ENCODE results near the gene SRGN. TPM values are rescaled to one million over a fixed set of nuclear protein-coding genes. Genes with fewer than 3 reads are reported as not detected.
"Not testable (repeated sequence)": the region's sequence is repeated elsewhere in the genome, so short reads cannot be mapped to it uniquely, and the experiment has no call there.

Gene SRGN, protein sequence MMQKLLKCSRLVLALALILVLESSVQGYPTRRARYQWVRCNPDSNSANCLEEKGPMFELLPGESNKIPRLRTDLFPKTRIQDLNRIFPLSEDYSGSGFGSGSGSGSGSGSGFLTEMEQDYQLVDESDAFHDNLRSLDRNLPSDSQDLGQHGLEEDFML
- polyA plus RNA-seq (2013, experiment 1 of 4): not detected
- polyA plus RNA-seq (2013, experiment 2 of 4): not detected
- not detected for polyA plus RNA-seq (2013, experiment 3 of 4)
- polyA plus RNA-seq (2013, experiment 4 of 4): 0.20 TPM

DNA sequence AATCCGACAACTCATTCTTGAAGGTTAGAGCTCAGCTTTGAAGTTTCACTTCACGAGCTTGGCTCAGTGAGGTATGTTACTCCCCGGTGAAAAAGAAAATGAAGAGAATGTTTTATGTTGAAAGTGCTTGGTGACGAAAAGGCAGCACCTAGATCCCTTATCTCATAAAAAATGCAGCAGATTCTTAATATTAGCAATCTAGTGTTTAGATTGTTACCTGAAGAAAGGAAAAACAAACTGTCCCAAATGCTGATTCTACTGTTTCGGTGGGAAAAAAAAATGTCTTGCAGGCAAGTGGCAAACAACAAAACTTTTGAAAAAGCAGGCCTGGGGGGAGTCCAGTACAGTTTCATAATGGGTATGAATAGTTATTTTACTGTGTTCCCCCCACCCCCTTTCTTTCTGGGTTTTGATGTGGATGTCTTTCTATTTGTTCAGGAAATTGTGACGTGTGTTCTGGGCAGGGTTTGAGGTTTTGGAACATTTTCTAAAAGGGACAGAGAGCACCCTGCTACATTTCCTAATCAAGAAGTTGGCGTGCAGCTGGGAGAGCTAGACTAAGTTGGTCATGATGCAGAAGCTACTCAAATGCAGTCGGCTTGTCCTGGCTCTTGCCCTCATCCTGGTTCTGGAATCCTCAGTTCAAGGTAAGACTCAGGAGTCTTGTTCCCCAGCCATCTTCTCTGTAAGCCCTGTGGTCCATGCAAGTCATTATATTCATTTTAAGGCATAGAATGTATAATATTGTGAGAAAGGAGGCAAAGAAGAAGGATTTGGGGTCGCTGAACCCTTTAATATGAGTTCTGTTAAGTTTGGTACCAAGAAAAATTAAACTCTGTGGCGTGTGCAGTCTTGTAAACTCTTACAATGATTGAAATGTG is at the start of gene SRGN:
Gene SRGN, plus strand, starts transcription at position 514 of the 881 bp plus-strand sequence. Its CDS starts 55 bp downstream, at position 569.
- H3K9me3 ChIP-seq (ENCODE audit: control insufficient read depth, low read length): no peaks in the 10 kb centered on the region
- no peak within 1 kb of the TSS for H3K4me3 ChIP-seq (ENCODE audit: insufficient read depth, low read depth, low read length)
- H3K27me3 ChIP-seq (ENCODE audit: control insufficient read depth, insufficient read depth, low read length, poor library complexity, severe bottlenecking): no peaks in the 10 kb centered on the region
- H3K36me3 ChIP-seq (ENCODE audit: control insufficient read depth, insufficient read depth, low read length): no peaks in the 10 kb centered on the region
- H3K27ac ChIP-seq (ENCODE audit: insufficient read depth, low read depth, low read length, poor library complexity, severe bottlenecking): no peak within 1 kb of the TSS
- H3K4me1 ChIP-seq (ENCODE audit: control insufficient read depth, insufficient read depth, low read length): no peaks in the 10 kb centered on the region
- 91 to 92% methylated on average over 9 to 10 of the region's 10 CpGs for WGBS, 2 experiments

DNA sequence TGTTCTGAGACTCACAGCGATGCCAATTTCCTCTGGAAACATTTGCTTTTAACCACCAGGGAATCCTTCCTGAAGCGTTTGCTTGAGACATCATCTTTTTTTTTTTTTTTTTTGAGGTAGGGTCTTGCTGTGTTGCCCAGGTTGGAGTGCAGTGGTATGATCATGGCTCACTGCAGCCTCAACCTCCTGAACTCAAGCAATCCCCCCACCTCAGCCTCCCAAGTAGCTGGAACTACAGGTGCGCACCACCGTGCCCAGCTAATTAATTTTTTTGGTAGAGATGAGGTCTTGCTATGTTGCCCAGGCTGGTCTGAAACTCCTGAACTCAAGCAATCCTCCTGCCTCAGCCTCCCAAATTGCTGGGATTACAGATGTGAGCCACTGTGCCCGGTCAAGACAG is 47.0 kb upstream of the SRGN start:
- not testable (repeated sequence) for H3K9me3 ChIP-seq (ENCODE audit: control insufficient read depth, low read length); H3K27ac ChIP-seq (ENCODE audit: insufficient read depth, low read depth, low read length, poor library complexity, severe bottlenecking); H3K4me1 ChIP-seq (ENCODE audit: control insufficient read depth, insufficient read depth, low read length); H3K36me3 ChIP-seq (ENCODE audit: control insufficient read depth, insufficient read depth, low read length); H3K27me3 ChIP-seq (ENCODE audit: control insufficient read depth, insufficient read depth, low read length, poor library complexity, severe bottlenecking); H3K4me3 ChIP-seq (ENCODE audit: insufficient read depth, low read depth, low read length)
- WGBS, 2 experiments: 72 to 90% methylated on average over 4 to 5 of the region's 5 CpGs

DNA sequence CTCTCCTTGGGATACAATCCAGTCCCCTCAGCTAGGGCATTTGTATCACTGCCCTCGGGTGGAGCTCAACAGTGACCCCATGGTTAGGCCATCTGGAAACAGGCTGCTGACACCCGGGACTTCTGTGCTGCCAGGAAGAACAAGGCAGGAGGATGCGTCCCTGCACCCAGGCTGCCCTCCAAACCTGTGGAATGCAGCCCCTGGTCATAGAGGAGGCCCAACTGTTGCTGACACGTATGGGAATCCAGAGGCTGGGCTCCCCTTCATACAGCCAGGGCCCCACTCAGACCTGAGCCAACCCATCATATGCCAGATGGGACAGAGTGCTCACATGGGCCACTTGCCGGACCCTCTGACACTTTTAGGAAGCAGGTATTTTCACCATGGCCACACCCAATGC is 45.5 kb upstream of the SRGN start:
- no peaks in the 10 kb centered on the region for H3K27me3 ChIP-seq (ENCODE audit: control insufficient read depth, insufficient read depth, low read length, poor library complexity, severe bottlenecking)
- H3K9me3 ChIP-seq (ENCODE audit: control insufficient read depth, low read length): no peaks in the 10 kb centered on the region
- H3K27ac ChIP-seq (ENCODE audit: insufficient read depth, low read depth, low read length, poor library complexity, severe bottlenecking): no peak overlapping the region
- 90 to 92% methylated on average over 5 of the region's 5 CpGs for WGBS, 2 experiments
- no peaks in the 10 kb centered on the region for H3K4me1 ChIP-seq (ENCODE audit: control insufficient read depth, insufficient read depth, low read length)
- H3K4me3 ChIP-seq (ENCODE audit: insufficient read depth, low read depth, low read length): no peak overlapping the region
- H3K36me3 ChIP-seq (ENCODE audit: control insufficient read depth, insufficient read depth, low read length): no peaks in the 10 kb centered on the region

DNA sequence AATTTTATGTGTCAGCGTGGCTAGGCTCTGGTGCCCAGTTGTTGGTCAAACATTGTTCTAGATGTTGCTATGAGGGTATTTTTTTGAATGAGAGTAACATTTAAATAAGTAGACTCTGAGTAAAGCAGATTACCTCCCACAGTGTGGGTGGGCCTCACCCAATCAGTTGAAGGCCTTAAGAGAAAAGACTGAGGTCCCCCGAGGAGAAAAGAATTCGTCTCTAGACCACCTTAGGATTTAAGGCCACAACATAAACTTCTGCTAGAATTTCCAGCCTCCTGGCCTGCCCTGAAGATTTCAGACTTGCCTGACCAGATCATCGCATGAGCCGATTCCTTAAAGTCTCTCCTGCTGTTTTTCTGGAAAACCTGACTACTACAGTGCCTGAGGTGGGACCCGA is 45.1 kb upstream of the SRGN start:
- Histone ChIP-seq H3K27ac (ENCODE audit: insufficient read depth, low read depth, low read length, poor library complexity, severe bottlenecking) (no peak overlapping the region), H3K4me3 (ENCODE audit: insufficient read depth, low read depth, low read length) (no peak overlapping the region), H3K4me1 (ENCODE audit: control insufficient read depth, insufficient read depth, low read length) (no peaks in the 10 kb centered on the region), H3K36me3 (ENCODE audit: control insufficient read depth, insufficient read depth, low read length) (no peaks in the 10 kb centered on the region), H3K9me3 (ENCODE audit: control insufficient read depth, low read length) (no peaks in the 10 kb centered on the region), H3K27me3 (ENCODE audit: control insufficient read depth, insufficient read depth, low read length, poor library complexity, severe bottlenecking) (no peaks in the 10 kb centered on the region)
- 91 to 94% methylated on average over 6 of the region's 6 CpGs for WGBS, 2 experiments

DNA sequence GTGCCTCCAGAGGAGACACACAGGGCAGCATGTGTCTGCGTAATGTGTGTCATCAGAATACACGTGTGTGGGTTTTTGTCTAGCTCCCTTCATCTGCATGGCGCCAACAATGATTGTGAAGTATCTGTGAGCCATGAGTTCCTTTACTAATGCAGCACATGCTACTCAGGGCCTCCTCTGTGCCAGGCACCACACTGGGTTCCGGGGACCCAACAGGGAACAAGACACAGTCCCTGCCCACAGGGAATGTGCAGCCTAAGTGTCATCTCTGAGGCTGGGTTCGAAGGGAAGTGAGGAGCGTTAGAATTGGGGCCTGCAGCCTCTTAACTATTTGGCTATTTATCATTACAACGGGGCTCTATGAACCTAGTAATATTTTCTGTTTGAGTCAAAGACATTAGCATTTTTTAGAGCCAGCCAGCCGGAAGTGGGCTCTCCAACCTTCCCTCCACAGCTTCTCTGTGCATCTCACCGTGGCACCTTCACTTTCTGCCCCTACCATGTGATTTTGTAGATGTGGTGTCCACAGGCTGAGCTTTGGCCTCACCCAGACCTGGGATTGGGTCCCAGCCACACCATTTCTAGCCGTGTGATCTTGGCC is 43.9 kb upstream of the SRGN start:
- whole genome bisulfite sequencing, 2 experiments: 83 to 89% methylated on average over 9 to 10 of the region's 10 CpGs
- no peak overlapping the region for H3K4me3 ChIP-seq (ENCODE audit: insufficient read depth, low read depth, low read length)
- no peaks in the 10 kb centered on the region for H3K27me3 ChIP-seq (ENCODE audit: control insufficient read depth, insufficient read depth, low read length, poor library complexity, severe bottlenecking)
- H3K4me1 ChIP-seq (ENCODE audit: control insufficient read depth, insufficient read depth, low read length): no peaks in the 10 kb centered on the region
- no peak overlapping the region for H3K27ac ChIP-seq (ENCODE audit: insufficient read depth, low read depth, low read length, poor library complexity, severe bottlenecking)
- H3K36me3 ChIP-seq (ENCODE audit: control insufficient read depth, insufficient read depth, low read length): no peaks in the 10 kb centered on the region
- no peaks in the 10 kb centered on the region for H3K9me3 ChIP-seq (ENCODE audit: control insufficient read depth, low read length)

DNA sequence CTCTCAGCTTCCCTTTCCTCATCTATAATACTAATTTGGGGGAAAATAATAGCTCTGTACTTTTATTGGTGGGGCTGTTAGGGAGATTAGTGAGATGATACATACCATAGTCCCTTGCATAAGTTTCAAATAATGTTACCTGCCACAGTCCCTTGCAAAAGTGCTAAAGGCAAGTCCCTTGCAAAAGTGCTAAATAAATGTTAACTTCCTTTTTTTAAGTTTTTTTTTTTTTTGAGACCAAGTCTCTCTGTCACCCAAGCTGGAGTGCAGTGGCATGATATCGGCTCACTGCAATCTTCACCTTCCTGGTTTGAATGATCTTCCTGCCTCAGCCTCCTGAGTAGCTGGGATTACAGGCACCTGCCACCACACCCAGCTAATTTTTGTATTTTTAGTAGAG is 43.4 kb upstream of the SRGN start:
- Histone ChIP-seq H3K36me3 (ENCODE audit: control insufficient read depth, insufficient read depth, low read length) (no peaks in the 10 kb centered on the region), H3K9me3 (ENCODE audit: control insufficient read depth, low read length) (no peaks in the 10 kb centered on the region), H3K27ac (ENCODE audit: insufficient read depth, low read depth, low read length, poor library complexity, severe bottlenecking) (no peak overlapping the region), H3K4me1 (ENCODE audit: control insufficient read depth, insufficient read depth, low read length) (no peaks in the 10 kb centered on the region), H3K27me3 (ENCODE audit: control insufficient read depth, insufficient read depth, low read length, poor library complexity, severe bottlenecking) (no peaks in the 10 kb centered on the region), H3K4me3 (ENCODE audit: insufficient read depth, low read depth, low read length) (no peak overlapping the region)
- 74 to 100% methylated on average over 1 of the region's 1 CpG for WGBS, 2 experiments

DNA sequence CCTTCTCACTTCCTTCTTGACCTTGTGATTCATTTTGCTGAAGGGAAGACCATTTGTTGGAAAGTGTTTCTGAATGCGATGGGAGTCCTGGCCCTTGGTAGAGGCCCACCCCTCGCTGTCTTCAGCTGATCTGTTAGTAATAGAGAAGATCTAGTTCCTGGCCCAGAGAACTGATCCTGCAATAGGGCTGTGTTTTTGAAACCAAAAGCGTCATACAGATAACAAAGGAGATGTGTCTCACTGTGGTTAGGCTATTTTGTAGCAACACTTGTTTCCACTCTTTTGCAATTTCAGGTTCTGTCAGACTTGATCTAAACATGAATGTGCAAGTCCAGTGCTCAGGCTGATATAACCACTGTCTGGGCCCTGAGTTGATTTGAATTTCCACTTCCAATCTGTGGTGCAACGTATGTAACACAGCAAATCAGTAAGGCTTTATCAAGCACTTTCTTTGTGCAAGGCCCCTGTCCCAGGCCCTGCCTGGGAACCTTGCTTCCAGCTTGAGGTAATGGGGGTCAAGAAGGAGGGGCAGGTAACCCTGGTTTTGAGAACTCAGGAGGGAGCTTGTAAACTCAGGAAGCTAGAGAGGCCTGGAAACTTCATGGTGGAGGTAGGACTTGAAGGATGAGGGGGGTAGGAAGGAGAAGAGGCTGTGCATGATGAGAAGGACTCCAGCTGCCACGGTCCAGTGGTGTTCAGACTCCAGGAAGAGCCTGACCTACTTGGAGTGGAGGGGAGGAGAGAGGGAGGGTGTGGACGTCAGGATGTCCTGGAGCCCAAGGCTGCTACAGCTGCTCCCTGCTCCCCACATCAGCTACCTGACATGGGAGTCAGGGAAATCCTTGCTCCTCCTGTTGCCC is 42.2 kb upstream of the SRGN start:
- Histone ChIP-seq H3K4me1 (ENCODE audit: control insufficient read depth, insufficient read depth, low read length) (no peaks in the 10 kb centered on the region), H3K27me3 (ENCODE audit: control insufficient read depth, insufficient read depth, low read length, poor library complexity, severe bottlenecking) (no peaks in the 10 kb centered on the region), H3K9me3 (ENCODE audit: control insufficient read depth, low read length) (no peaks in the 10 kb centered on the region), H3K27ac (ENCODE audit: insufficient read depth, low read depth, low read length, poor library complexity, severe bottlenecking) (no peak overlapping the region), H3K4me3 (ENCODE audit: insufficient read depth, low read depth, low read length) (no peak overlapping the region), H3K36me3 (ENCODE audit: control insufficient read depth, insufficient read depth, low read length) (no peaks in the 10 kb centered on the region)
- WGBS, 2 experiments: 88 to 89% methylated on average over 6 of the region's 6 CpGs

DNA sequence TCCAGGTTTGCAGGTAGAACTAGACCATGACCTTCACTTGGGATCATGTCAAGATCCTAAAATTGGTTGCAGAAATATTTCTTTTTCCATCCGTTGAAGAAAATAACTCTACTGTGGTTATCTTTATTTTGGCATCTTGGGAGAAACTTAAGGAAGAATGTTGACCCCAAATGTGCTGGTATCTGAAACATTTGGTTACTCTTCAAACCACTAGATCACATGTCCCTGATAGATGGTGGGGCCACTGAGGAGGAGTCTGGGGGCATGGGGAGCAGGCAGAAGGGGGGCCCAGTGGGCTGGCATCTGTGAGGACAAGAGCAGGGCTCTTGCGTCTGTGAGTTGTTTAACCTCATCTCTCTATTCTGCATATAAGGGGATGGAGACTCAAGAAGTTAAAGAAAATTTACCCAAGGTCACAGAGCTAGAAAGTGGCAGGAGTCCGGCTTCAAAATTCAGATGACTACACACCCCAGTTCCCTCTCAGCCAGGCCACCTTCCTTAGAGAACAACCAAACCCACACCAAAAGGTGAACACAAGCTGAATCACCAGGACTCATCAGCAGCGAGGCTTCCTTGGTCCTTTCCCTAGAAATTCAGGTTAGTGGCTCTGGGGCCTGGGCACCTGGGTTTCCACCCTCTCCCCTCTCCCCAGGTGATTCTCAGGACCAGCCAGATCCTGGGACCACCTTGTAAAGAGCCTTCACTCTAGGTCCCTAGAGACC is 40.6 kb upstream of the SRGN start:
- no peak overlapping the region for H3K27ac ChIP-seq (ENCODE audit: insufficient read depth, low read depth, low read length, poor library complexity, severe bottlenecking)
- H3K27me3 ChIP-seq (ENCODE audit: control insufficient read depth, insufficient read depth, low read length, poor library complexity, severe bottlenecking): no peaks in the 10 kb centered on the region
- H3K4me3 ChIP-seq (ENCODE audit: insufficient read depth, low read depth, low read length): no peak overlapping the region
- no peaks in the 10 kb centered on the region for H3K4me1 ChIP-seq (ENCODE audit: control insufficient read depth, insufficient read depth, low read length)
- 87 to 95% methylated on average over 4 of the region's 4 CpGs for WGBS, 2 experiments
- no peaks in the 10 kb centered on the region for H3K9me3 ChIP-seq (ENCODE audit: control insufficient read depth, low read length)
- H3K36me3 ChIP-seq (ENCODE audit: control insufficient read depth, insufficient read depth, low read length): no peaks in the 10 kb centered on the region

DNA sequence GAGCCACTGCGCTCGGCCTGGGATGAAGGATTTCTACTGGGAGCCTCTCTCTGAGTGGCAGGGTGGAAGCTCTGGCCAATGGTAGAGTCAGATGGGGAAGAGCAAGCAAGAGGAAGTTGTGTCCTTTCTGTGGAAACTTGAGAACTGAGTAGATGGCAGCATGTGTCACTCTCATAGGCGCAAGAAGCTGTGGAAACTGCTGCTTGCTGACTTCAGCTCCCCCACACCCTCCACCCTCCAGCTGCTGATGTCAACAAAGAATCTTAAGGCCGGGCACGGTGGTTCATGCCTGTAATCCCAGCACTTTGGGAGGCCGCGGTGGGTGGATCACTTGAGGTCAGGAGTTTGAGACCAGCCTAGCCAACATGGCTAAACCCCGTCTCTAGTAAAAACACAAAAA is 39.8 kb upstream of the SRGN start:
- 73 to 80% methylated on average over 8 of the region's 8 CpGs for WGBS, 2 experiments
- no peaks in the 10 kb centered on the region for H3K36me3 ChIP-seq (ENCODE audit: control insufficient read depth, insufficient read depth, low read length)
- no peaks in the 10 kb centered on the region for H3K9me3 ChIP-seq (ENCODE audit: control insufficient read depth, low read length)
- no peaks in the 10 kb centered on the region for H3K4me1 ChIP-seq (ENCODE audit: control insufficient read depth, insufficient read depth, low read length)
- H3K27me3 ChIP-seq (ENCODE audit: control insufficient read depth, insufficient read depth, low read length, poor library complexity, severe bottlenecking): no peaks in the 10 kb centered on the region
- H3K4me3 ChIP-seq (ENCODE audit: insufficient read depth, low read depth, low read length): no peak overlapping the region
- no peak overlapping the region for H3K27ac ChIP-seq (ENCODE audit: insufficient read depth, low read depth, low read length, poor library complexity, severe bottlenecking)
